Gastroesophageal sphincter (tissue), 3 donors: ENCODE measurements around the gene NUTM2B.
"Not testable (repeated sequence)": the region's sequence is repeated elsewhere in the genome, so short reads cannot be mapped to it uniquely, and the experiment has no call there.

Experiments used
- EP300 ChIP-seq: sonication (generic); formaldehyde crosslinking; IDR thresholded peaks from one replicate; pipeline ENCODE4 v1.6.1; 2017; ENCODE audit warnings: antibody characterized with exemption, mild to moderate bottlenecking
- POLR2A ChIP-seq, 2 donors: fragments of 450-650 bp; IDR thresholded peaks; one replicate each; pipeline ENCODE4 v1.6.1; 2017; ENCODE audit warnings: antibody characterized with exemption in 2 of 2, mild to moderate bottlenecking in 2 of 2, moderate library complexity in 1 of 2
- TF ChIP-seq, protein P1 (sequence below), 4 experiments: fragments of 200-600 bp in 2 of 4; fragments of 450-650 bp in 2 of 4; sonication (generic) in 1 of 4; IDR thresholded peaks; one replicate each; pipeline ENCODE4 v1.5.1; 2017 to 2019; ENCODE audit warnings: antibody characterized with exemption in 4 of 4, mild to moderate bottlenecking in 2 of 4, moderate library complexity in 2 of 4

DNA sequence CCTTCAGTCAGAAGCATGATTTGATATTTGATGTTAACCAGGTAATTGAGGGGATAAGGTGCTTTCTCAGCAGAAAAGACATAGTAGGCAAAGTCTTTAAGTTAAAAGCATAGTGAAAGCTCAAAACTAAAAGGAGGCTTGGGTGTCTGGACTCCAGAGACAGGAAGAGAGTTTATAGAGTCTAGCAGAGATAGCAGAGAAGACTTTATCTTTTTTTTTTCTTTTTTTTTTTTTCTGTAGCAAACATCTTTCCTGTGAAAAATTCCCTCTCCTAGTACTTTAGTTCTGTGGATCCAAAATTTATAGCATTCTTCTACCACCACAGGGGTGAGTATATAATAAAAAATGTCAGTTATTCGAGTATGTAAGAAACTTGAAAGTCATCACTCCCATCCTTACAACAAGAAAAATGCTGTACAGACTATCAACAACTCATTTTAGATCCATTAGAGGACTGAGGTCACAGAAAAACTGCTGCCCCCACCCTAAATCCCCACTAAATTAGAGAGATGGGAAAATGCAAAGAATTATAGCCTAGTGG, 33.7 kb upstream of the NUTM2B start:
- not testable (repeated sequence) for TF ChIP-seq POLR2A (IDR thresholded peaks at IDR 0.05); EP300
- TF ChIP-seq, protein P1, sequence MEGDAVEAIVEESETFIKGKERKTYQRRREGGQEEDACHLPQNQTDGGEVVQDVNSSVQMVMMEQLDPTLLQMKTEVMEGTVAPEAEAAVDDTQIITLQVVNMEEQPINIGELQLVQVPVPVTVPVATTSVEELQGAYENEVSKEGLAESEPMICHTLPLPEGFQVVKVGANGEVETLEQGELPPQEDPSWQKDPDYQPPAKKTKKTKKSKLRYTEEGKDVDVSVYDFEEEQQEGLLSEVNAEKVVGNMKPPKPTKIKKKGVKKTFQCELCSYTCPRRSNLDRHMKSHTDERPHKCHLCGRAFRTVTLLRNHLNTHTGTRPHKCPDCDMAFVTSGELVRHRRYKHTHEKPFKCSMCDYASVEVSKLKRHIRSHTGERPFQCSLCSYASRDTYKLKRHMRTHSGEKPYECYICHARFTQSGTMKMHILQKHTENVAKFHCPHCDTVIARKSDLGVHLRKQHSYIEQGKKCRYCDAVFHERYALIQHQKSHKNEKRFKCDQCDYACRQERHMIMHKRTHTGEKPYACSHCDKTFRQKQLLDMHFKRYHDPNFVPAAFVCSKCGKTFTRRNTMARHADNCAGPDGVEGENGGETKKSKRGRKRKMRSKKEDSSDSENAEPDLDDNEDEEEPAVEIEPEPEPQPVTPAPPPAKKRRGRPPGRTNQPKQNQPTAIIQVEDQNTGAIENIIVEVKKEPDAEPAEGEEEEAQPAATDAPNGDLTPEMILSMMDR (IDR thresholded peaks at IDR 0.05) = not testable (repeated sequence)
